Thoracic aorta (tissue), 2 donors: ENCODE results near the gene PFDN2. TPM values are rescaled to one million over a fixed set of nuclear protein-coding genes. Genes with fewer than 3 reads are reported as not detected.
A peak's percentile ranks its signal among the peaks of the same experiment; 100 is the strongest.

ENCODE experiments used
- ATAC-seq: fragments of 150-250 bp; one replicate; pipeline ENCODE4 v1.8.0; 2017; ENCODE audit warnings: low read depth; ENCODE audit not compliant: insufficient number of reproducible peaks, low FRiP score
- DNase-seq: peaks from one replicate; pipeline ENCODE4 v3.0.0-alpha.2; 2020; ENCODE audit warnings: low spot score
- H3K27ac ChIP-seq, 2 donors: fragments of 200-600 bp; sonication (generic); 1 replicate in 1 of 2; 2 replicates in 1 of 2; pipeline ENCODE4 v1.5.1; 2016; ENCODE audit warnings: mild to moderate bottlenecking in 2 of 2, moderate library complexity in 2 of 2
- H3K27me3 ChIP-seq: fragments of 200-600 bp; sonication (generic); replicated peaks from 2 replicates; pipeline ENCODE4 v1.6.0; 2016; ENCODE audit warnings: mild to moderate bottlenecking; ENCODE audit not compliant: insufficient read depth
- H3K36me3 ChIP-seq: fragments of 200-600 bp; sonication (generic); one replicate; pipeline ENCODE4 v1.5.1; 2016
- H3K4me1 ChIP-seq, 2 donors: fragments of 200-600 bp; sonication (generic); 1 replicate in 1 of 2; 2 replicates in 1 of 2; pipeline versions ENCODE4 v1.5.1 to v1.6.0; 2016; ENCODE audit warnings: low read depth in 2 of 2, mild to moderate bottlenecking in 1 of 2; ENCODE audit not compliant: control insufficient read depth in 1 of 2
- H3K4me3 ChIP-seq: fragments of 200-600 bp; sonication (generic); 2 replicates; pipeline ENCODE4 v1.5.1; 2016; ENCODE audit warnings: mild to moderate bottlenecking
- H3K9me3 ChIP-seq: fragments of 200-600 bp; sonication (generic); 2 replicates; pipeline ENCODE4 v1.5.1; 2016
- total RNA-seq, 2 donors: library from RNA; depleted of rRNA; stranded (reverse); fragments of >200 nt; gene quantifications; one replicate each; pipeline versions ENCODE4 v1.1.0 to v1.2.3, GENCODE V29; 2016
- TF ChIP-seq, protein P1 (sequence below): fragments of 200-600 bp; sonication (generic); IDR thresholded peaks from one replicate; pipeline ENCODE4 v1.5.1; 2019; ENCODE audit warnings: antibody characterized with exemption

The PFDN2 gene
- total RNA-seq, 2 donors from 2014 or later, result 22.7 to 92.7 TPM

DNA sequence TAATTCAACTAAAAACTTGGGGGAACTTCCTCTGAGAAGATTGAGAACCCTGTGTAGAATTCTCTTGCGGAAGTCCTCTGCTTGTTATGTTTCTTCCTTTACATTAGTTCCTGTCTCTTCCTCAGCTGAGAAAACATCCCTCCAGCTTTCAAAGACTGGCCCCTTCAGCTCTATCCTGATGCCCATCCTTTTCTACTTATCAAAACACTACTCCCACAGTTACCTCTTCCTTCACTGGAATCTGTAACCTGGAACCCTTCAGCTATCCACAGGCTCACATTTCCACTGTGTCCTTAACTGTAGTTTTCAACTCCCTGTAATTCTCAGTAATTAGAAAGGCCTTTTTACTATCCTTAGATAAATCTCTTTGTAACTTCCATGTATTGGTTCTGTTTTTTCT, 20.6 kb upstream of the PFDN2 start:
- Histone ChIP-seq H3K27me3 (no peaks in the 10 kb centered on the region), H3K9me3 (no peaks in the 10 kb centered on the region), H3K4me1 (peaks cover 5 to 10% of the 10 kb centered on the region in 2 donors), H3K36me3 (no peaks in the 10 kb centered on the region), H3K27ac (no peak overlapping the region), H3K4me3 (no peak overlapping the region)
- TF ChIP-seq, protein P1, sequence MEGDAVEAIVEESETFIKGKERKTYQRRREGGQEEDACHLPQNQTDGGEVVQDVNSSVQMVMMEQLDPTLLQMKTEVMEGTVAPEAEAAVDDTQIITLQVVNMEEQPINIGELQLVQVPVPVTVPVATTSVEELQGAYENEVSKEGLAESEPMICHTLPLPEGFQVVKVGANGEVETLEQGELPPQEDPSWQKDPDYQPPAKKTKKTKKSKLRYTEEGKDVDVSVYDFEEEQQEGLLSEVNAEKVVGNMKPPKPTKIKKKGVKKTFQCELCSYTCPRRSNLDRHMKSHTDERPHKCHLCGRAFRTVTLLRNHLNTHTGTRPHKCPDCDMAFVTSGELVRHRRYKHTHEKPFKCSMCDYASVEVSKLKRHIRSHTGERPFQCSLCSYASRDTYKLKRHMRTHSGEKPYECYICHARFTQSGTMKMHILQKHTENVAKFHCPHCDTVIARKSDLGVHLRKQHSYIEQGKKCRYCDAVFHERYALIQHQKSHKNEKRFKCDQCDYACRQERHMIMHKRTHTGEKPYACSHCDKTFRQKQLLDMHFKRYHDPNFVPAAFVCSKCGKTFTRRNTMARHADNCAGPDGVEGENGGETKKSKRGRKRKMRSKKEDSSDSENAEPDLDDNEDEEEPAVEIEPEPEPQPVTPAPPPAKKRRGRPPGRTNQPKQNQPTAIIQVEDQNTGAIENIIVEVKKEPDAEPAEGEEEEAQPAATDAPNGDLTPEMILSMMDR, result no peak
- DNase-seq, result no peak
- ATAC-seq, result no peak

DNA sequence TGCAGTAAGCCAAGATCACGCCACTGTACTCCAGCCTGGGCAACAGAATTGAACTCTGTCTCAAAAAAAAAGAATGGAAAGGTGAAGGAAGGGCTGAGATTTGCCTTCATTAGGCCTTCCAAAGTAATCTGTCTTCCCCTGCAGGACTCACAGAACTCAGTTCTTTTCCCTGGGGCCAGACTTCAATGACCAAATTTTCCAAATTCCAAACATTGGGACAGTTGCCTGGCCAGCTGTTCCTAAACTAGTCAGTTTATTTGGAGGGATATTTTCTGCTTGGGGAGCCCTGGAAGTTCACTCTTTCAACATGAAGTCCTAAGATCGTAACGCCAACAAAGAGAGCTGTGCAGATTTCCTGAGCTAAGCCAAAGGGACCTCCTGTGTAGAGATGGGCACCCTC, 20.0 kb upstream of the PFDN2 start:
- Histone ChIP-seq H3K4me1 (peaks cover 5 to 11% of the 10 kb centered on the region in 2 donors), H3K9me3 (no peaks in the 10 kb centered on the region), H3K27ac (no peak overlapping the region), H3K36me3 (no peaks in the 10 kb centered on the region), H3K27me3 (no peaks in the 10 kb centered on the region), H3K4me3 (no peak overlapping the region)
- TF ChIP-seq, protein P1, result no peak
- ATAC-seq (no peak), DNase-seq (no peak)

DNA sequence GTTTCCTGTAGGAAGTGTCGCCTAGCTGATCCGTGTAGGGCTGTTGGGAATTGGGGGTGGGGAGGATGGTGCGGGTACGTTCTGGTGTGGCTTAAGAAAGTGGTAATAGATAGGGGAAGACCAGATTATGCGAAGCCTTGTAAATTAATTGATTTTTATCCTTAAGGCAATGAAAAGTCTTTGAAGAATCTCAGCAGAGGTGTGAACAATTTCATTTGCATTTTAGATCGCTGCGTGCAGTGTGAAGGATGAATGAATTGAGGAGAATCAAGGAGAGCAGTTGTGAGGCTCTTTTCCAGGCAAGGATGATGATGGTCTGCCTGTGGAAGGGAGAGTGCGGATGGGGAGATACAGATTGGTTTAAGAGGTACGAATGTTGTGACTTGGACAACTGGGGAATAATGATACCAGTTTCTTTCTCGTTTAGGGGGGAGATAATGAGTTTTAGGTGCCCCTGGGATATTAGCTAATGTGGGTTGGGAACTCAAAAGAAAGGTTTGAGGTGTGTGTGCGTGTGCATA, 15.4 kb upstream of the PFDN2 start:
- H3K9me3 ChIP-seq, result no peaks in the 10 kb centered on the region
- no peaks in the 10 kb centered on the region for H3K27me3 ChIP-seq
- no peak for DNase-seq
- H3K4me1 ChIP-seq, result peaks cover 15 to 40% of the 10 kb centered on the region in 2 donors
- ATAC-seq, result no peak
- peaks cover 7% of the 10 kb centered on the region for H3K36me3 ChIP-seq
- peak overlapping the region; percentile 96 to 98 for H3K27ac ChIP-seq
- H3K4me3 ChIP-seq, result peak overlapping the region; percentile 81
- TF ChIP-seq, protein P1, result no peak

DNA sequence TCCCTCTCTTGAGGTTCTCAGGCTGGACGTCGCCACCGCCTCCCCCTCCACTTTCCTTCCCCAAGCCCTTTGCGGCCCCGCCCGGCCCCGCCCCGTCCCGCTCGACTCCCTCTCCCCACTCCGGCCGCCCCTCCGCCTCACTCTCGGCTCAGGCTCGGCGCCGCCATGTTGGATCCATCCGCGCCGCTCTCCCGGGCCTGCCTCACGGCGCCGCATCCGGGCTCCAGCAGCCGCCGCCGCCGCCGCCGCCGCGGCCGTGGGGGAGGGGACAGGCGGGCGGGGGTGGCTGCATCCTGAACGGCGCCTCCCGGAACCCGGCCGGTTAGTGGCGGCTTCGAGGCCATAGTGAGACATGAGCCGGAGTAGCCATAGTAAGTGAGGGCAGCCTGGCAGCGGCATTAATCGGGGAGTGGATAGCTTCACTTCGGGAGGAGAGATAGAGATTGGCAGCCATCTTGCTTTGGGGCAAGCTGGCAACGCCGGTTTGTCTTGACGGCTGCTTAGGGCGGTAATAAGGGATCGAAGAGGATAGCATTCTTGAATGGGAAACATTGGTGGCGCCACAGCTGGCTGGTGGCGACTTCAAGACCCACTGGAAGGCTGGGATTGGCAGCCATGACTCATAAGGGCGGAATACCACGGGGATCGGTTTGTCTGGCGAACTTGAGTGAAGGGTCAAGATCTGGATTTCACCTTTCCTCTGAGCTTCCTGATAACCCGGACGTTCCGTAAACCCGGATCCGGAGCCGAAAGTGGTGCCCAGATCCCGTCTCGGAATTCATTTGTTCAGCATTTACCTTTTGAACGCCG, 14.8 kb upstream of the PFDN2 start, which contains the start of gene DEDD:
Gene DEDD, minus strand, starts transcription at position 258 of the 810 bp plus-strand sequence. CDS start 8,205 bp downstream, outside the sequence.
- ATAC-seq (peak; percentile 93), DNase-seq (peak; percentile 91)
- H3K9me3 ChIP-seq, result no peaks in the 10 kb centered on the region
- peak within 1 kb of the TSS; percentile 81 for H3K4me3 ChIP-seq
- peak within 1 kb of the TSS; percentile 96 to 98 for H3K27ac ChIP-seq
- H3K36me3 ChIP-seq, result peaks cover 11% of the 10 kb centered on the region
- TF ChIP-seq, protein P1, result no peak
- H3K4me1 ChIP-seq, result peaks cover 15 to 47% of the 10 kb centered on the region in 2 donors
- no peaks in the 10 kb centered on the region for H3K27me3 ChIP-seq

DNA sequence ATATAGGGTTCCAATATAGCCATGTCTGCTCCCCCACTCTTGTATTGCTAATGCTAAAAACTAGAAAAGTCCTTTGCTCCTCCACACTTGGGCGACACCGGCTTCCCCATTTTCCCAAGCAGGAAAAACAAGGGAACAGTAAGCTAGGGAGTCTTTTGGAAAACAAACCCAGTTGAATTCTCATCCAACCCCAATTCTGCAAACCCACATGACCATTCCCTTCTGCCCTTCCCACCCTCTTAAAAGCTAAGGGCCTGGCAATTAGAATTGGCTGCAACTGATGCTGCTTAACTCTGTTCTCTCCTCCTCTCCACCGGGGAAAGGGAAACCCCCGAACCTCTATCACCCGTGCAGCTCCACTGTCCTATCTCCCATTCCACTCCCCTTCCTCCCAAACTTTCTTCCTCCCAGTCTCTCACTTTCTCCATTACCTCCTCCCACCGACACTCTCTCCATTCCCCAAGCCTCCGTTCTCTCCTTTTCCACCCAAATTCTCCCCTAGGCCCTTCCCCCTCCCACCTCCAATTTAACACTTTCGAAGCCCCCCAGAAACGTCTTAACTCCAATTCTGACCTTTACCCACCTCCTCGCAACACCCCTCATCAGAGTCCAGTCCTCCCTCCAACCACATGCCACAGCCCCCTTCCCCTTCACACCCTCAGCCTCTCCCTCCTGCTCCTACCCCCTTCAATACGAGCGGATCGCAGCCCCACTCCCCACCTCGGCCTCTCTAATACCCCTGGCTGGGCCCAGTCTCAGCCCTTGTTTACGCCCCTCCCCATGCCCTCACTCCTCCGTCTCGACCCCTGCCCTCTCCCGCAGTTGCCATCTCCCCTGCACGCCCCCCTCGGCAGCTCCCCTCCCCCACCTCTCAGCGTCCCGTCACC, 13.9 kb upstream of the PFDN2 start:
- no peak for DNase-seq
- H3K4me3 ChIP-seq, result peak overlapping the region; percentile 81
- TF ChIP-seq, protein P1, result no peak
- H3K9me3 ChIP-seq, result no peaks in the 10 kb centered on the region
- H3K36me3 ChIP-seq, result peaks cover 14% of the 10 kb centered on the region
- no peak for ATAC-seq
- H3K27ac ChIP-seq, result peak overlapping the region; percentile 96 to 98
- H3K27me3 ChIP-seq, result no peaks in the 10 kb centered on the region
- H3K4me1 ChIP-seq, result peaks cover 15 to 53% of the 10 kb centered on the region in 2 donors
